MM.1S (cell line): ENCODE results near the gene SLC17A7.

Experiments used
- DNase-seq: peaks from one replicate; pipeline ENCODE4 v3.0.0-alpha.2; 2015
- H2AFZ ChIP-seq: fragments of 300-600 bp; sonication (generic); 2 replicates; pipeline ENCODE4 v1.6.0; 2016; ENCODE audit warnings: antibody characterized with exemption, low read length
- H3F3A ChIP-seq: fragments of 300-600 bp; sonication (generic); 2 replicates; pipeline ENCODE4 v1.6.1; 2016; ENCODE audit warnings: mild to moderate bottlenecking, antibody characterized with exemption, low read length, moderate library complexity, mixed read lengths; ENCODE audit not compliant: insufficient read depth
- H3K27ac ChIP-seq: fragments of 300-600 bp; sonication (generic); 2 replicates; pipeline ENCODE4 v1.5.1; 2016; ENCODE audit warnings: mild to moderate bottlenecking, low read length
- H3K27me3 ChIP-seq: fragments of 300-600 bp; sonication (generic); replicated peaks from 2 replicates; pipeline ENCODE4 v1.6.0; 2016; ENCODE audit warnings: low read length; ENCODE audit not compliant: insufficient read depth
- H3K36me3 ChIP-seq: fragments of 300-600 bp; sonication (generic); replicated peaks from 2 replicates; pipeline ENCODE4 v1.6.1; 2016; ENCODE audit warnings: mild to moderate bottlenecking, low read length, mixed read lengths; ENCODE audit not compliant: insufficient read depth
- H3K4me1 ChIP-seq: fragments of 300-600 bp; sonication (generic); 2 replicates; pipeline ENCODE4 v1.6.1; 2016; ENCODE audit warnings: low read length, mixed read lengths
- H3K4me2 ChIP-seq: fragments of 300-600 bp; sonication (generic); 2 replicates; pipeline ENCODE4 v1.6.0; 2016; ENCODE audit warnings: low read depth, low read length
- H3K4me3 ChIP-seq: fragments of 300-600 bp; sonication (generic); 2 replicates; pipeline ENCODE4 v1.5.1; 2016; ENCODE audit warnings: low read length, mixed read lengths
- H3K79me2 ChIP-seq: fragments of 300-600 bp; sonication (generic); 2 replicates; pipeline ENCODE4 v1.6.1; 2016; ENCODE audit warnings: mixed run types, low read length, mixed read lengths
- H3K9ac ChIP-seq: fragments of 300-600 bp; sonication (generic); 2 replicates; pipeline ENCODE4 v1.6.1; 2016; ENCODE audit warnings: low read length, mixed read lengths
- H3K9me2 ChIP-seq: fragments of 300-600 bp; sonication (generic); replicated peaks from 2 replicates; pipeline ENCODE4 v1.6.1; 2016; ENCODE audit warnings: mild to moderate bottlenecking, low read length, mixed read lengths; ENCODE audit not compliant: insufficient read depth
- H3K9me3 ChIP-seq: fragments of 300-600 bp; sonication (generic); replicated peaks from 2 replicates; pipeline ENCODE4 v1.6.1; 2016; ENCODE audit warnings: mild to moderate bottlenecking, low read length, mixed read lengths; ENCODE audit not compliant: insufficient read depth
- H4K20me1 ChIP-seq: fragments of 300-600 bp; sonication (generic); 2 replicates; pipeline ENCODE4 v1.6.1; 2016; ENCODE audit warnings: mild to moderate bottlenecking, low read length, moderate library complexity, mixed read lengths; ENCODE audit not compliant: insufficient read depth
- EZH2 ChIP-seq: fragments of 300-600 bp; sonication (generic); optimal IDR thresholded peaks from 2 replicates; pipeline ENCODE3; 2017; ENCODE audit warnings: low read depth, mild to moderate bottlenecking, antibody characterized with exemption, low read length, mixed read lengths
- EZH2phosphoT487 ChIP-seq: fragments of 300-600 bp; sonication (generic); IDR thresholded peaks from 2 replicates; pipeline ENCODE4 v1.6.1; 2018; ENCODE audit warnings: antibody characterized with exemption, low read length
- TF ChIP-seq, protein P1 (sequence below): fragments of 300-600 bp; sonication (generic); IDR thresholded peaks from 2 replicates; pipeline ENCODE4 v1.5.1; 2016; ENCODE audit warnings: antibody characterized with exemption, low read length, mixed read lengths

The SLC17A7 gene

DNA sequence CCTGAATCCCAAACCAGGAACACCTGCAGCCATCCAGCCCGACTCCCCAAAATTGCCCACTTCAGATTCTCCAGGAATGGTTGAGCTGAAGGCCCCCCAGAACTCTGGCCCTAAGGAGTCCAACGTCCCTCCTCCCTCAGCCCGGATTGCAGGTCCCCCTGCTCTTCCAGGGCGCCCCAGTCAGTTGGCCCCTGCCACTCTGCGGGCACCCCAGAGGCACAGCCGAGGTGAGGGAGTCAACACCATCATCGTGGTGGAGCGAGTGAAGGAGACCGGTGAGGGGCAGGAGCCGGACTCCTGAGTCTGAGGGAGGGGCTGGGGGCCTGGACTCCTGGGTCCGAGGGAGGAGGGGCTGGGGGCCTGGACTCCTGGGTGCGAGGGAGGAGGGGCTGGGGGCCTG is 14.0 kb downstream of the SLC17A7 start:
- Histone ChIP-seq H3F3A (no peaks in the 10 kb centered on the region), H3K4me1 (0 out of 2 replicates have a peak, but pooled peaks cover 3% of the 10 kb centered on the region), H3K9me3 (no peaks in the 10 kb centered on the region), H3K27ac (no peak overlapping the region), H3K36me3 (no peaks in the 10 kb centered on the region), H4K20me1 (no peaks in the 10 kb centered on the region), H3K9ac (no peak overlapping the region), H3K4me2 (no peak overlapping the region), H3K9me2 (no peaks in the 10 kb centered on the region), H3K79me2 (no peaks in the 10 kb centered on the region), H3K27me3 (peaks cover 98% of the 10 kb centered on the region), H3K4me3 (no peak overlapping the region), H2AFZ (no peak overlapping the region)
- TF ChIP-seq, protein P1, sequence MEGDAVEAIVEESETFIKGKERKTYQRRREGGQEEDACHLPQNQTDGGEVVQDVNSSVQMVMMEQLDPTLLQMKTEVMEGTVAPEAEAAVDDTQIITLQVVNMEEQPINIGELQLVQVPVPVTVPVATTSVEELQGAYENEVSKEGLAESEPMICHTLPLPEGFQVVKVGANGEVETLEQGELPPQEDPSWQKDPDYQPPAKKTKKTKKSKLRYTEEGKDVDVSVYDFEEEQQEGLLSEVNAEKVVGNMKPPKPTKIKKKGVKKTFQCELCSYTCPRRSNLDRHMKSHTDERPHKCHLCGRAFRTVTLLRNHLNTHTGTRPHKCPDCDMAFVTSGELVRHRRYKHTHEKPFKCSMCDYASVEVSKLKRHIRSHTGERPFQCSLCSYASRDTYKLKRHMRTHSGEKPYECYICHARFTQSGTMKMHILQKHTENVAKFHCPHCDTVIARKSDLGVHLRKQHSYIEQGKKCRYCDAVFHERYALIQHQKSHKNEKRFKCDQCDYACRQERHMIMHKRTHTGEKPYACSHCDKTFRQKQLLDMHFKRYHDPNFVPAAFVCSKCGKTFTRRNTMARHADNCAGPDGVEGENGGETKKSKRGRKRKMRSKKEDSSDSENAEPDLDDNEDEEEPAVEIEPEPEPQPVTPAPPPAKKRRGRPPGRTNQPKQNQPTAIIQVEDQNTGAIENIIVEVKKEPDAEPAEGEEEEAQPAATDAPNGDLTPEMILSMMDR = no peak
- TF ChIP-seq EZH2 = no peak
- TF ChIP-seq EZH2phosphoT487 = no peak
- no peak for DNase-seq

DNA sequence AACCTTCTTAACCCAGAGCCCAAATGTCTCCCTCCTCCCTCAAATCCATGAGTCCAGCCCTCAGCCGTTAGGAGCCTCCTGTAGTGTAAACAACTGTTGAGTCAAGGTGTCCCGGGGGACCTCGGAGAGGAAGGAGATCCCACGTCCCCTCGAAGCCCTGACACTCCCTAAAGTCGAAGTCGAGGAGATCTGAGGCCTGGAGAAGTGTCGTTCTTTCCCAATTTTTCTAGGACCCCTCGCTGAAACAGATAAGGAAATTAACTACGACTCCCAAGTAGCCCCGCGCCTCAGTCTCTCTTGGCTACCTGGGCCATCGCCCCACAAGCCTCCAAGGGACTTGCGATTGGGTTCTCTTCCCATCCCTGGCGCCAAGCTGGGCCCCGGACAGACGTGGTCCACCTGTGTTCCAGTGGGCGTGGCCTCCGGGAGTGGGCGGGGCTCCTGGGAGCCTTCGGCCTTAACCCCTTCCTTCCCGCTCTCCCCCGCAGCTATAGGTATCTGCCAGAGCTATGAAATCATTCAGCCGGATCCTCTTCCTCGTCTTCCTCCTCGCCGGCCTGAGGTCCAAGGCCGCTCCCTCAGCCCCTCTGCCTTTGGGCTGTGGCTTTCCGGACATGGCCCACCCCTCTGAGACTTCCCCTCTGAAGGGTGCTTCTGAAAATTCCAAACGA is 15.3 kb downstream of the SLC17A7 start:
- Histone ChIP-seq H3K27me3 (peaks cover 99% of the 10 kb centered on the region), H3K9ac (no peak overlapping the region)

DNA sequence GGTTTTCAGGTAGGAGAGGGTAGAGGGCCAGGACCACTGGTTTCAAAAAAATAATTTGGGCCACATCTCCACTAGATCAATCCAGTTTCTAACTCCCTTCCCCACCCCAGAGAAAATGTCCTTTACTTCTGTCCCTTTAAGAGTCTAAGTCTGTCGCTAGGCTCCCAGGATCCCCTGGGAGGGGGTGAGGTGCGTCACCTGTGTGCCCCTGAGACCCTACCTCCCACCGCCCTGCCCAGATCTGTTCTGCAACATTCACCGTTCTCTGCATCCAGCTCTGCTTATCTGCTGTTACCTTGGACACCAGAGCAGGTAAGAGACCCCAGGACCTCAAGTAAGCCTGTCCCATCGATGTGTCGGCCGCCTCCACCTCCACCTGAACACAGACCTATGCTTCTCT is 16.1 kb downstream of the SLC17A7 start, which contains the start of gene GFY:
GFY (plus strand) TSS at position 211 of the 400 bp plus-strand sequence. CDS start 1,043 bp downstream, outside the sequence.
- DNase-seq = no peak
- Histone ChIP-seq H3F3A (no peaks in the 10 kb centered on the region), H3K27ac (no peak within 1 kb of the TSS), H3K4me3 (no peak within 1 kb of the TSS), H2AFZ (no peak within 1 kb of the TSS), H3K27me3 (peaks cover 99% of the 10 kb centered on the region), H3K79me2 (no peaks in the 10 kb centered on the region), H3K9me3 (no peaks in the 10 kb centered on the region), H3K9me2 (no peaks in the 10 kb centered on the region), H4K20me1 (no peaks in the 10 kb centered on the region), H3K9ac (no peak within 1 kb of the TSS), H3K4me1 (0 out of 2 replicates have a peak, but pooled peaks cover 3% of the 10 kb centered on the region), H3K4me2 (no peak within 1 kb of the TSS), H3K36me3 (no peaks in the 10 kb centered on the region)
- TF ChIP-seq, protein P1 = no peak
- TF ChIP-seq EZH2 (no peak), EZH2phosphoT487 (no peak)

More for the DNA sequence above, 15.3 kb downstream of the SLC17A7 start:
- no peaks in the 10 kb centered on the region for H3K36me3 ChIP-seq
- H3K4me1 ChIP-seq = 0 out of 2 replicates have a peak, but pooled peaks cover 3% of the 10 kb centered on the region
- no peaks in the 10 kb centered on the region for H3K9me2 ChIP-seq
- H3K4me2 ChIP-seq = no peak overlapping the region
- H2AFZ ChIP-seq = no peak overlapping the region
- TF ChIP-seq EZH2 (no peak), EZH2phosphoT487 (no peak; the same call in 1 of the 2 replicates)
- TF ChIP-seq, protein P1 = no peak
- no peaks in the 10 kb centered on the region for H3K79me2 ChIP-seq
- no peak overlapping the region for H3K4me3 ChIP-seq
- no peak for DNase-seq
- H4K20me1 ChIP-seq = no peaks in the 10 kb centered on the region
- H3K9me3 ChIP-seq = no peaks in the 10 kb centered on the region
- H3F3A ChIP-seq = no peaks in the 10 kb centered on the region
- H3K27ac ChIP-seq = no peak overlapping the region
